ENCODE data around the gene FNBP1L.

GRCh38 chr1:93433407-93433961 lies 14.4 kb upstream of the FNBP1L start:
- no peak for TF ChIP-seq CTCF (IDR thresholded peaks at IDR 0.05)
- no peak for TF ChIP-seq POLR2AphosphoS5 (IDR thresholded peaks at IDR 0.05)
- no peak for TF ChIP-seq POLR2A (IDR thresholded peaks at IDR 0.05)
- TF ChIP-seq EP300 (IDR thresholded peaks at IDR 0.05): no peak
